BJ (cell line): ENCODE data around the gene GUCD1. TPM values are rescaled to one million over a fixed set of nuclear protein-coding genes. Genes with fewer than 3 reads are reported as not detected.
"Not testable (repeated sequence)": the region's sequence is repeated elsewhere in the genome, so short reads cannot be mapped to it uniquely, and the experiment has no call there.

ENCODE experiments used
- CTCF ChIA-PET: fragments of 350-600 bp; formaldehyde crosslinking; extraction: SDS; loops from one replicate; lab custom pipeline; 2021; ENCODE audit warnings: antibody characterized with exemption, inconsistent platforms; lab: Yijun Ruan, JAX
- POLR2A ChIA-PET: fragments of 300-600 bp; sonication (Branson Sonifier 250); formaldehyde crosslinking; extraction: SDS; loops from one replicate; lab custom pipeline; 2021; ENCODE audit warnings: antibody characterized with exemption; lab: Charles Lee
- DNase-seq: peaks from one replicate; pipeline ENCODE4 v3.0.0-alpha.2; 2011; ENCODE audit warnings: low read depth
- H3K27me3 ChIP-seq: 2 replicates; pipeline ENCODE4 v1.6.0; 2011; ENCODE audit warnings: low read length; ENCODE audit not compliant: control insufficient read depth, insufficient read depth
- H3K36me3 ChIP-seq: 2 replicates; pipeline ENCODE4 v1.5.1; 2011; ENCODE audit warnings: low read length; ENCODE audit not compliant: control insufficient read depth, insufficient read depth
- H3K4me3 ChIP-seq: 2 replicates; pipeline ENCODE4 v1.5.1; 2011; ENCODE audit warnings: low read depth, mild to moderate bottlenecking, control low read depth, low read length
- polyA minus RNA-seq: library from RNA; depleted of rRNA, polyadenylated mRNA; stranded (reverse); fragments of >200 nt; gene quantifications from 2 replicates; pipeline ENCODE4 v1.2.3, GENCODE V29; 2011; rRNA and poly(A)+ RNA removed
- polyA plus RNA-seq: library from polyadenylated mRNA; depleted of rRNA; stranded (reverse); fragments of >200 nt; gene quantifications from 2 replicates; pipeline ENCODE4 v1.2.3, GENCODE V29; 2011; rRNA removed
- TF ChIP-seq, protein P1 (sequence below): IDR thresholded peaks from 2 replicates; pipeline ENCODE4 v1.5.1; 2011; ENCODE audit warnings: low read depth, mild to moderate bottlenecking, control low read depth, inconsistent platforms, low read length, moderate library complexity; ENCODE audit not compliant: insufficient read depth

The GUCD1 gene
- polyA plus RNA-seq (81.1 and 131 TPM in 2 replicates), polyA minus RNA-seq (107 and 186 TPM in 2 replicates)

DNA sequence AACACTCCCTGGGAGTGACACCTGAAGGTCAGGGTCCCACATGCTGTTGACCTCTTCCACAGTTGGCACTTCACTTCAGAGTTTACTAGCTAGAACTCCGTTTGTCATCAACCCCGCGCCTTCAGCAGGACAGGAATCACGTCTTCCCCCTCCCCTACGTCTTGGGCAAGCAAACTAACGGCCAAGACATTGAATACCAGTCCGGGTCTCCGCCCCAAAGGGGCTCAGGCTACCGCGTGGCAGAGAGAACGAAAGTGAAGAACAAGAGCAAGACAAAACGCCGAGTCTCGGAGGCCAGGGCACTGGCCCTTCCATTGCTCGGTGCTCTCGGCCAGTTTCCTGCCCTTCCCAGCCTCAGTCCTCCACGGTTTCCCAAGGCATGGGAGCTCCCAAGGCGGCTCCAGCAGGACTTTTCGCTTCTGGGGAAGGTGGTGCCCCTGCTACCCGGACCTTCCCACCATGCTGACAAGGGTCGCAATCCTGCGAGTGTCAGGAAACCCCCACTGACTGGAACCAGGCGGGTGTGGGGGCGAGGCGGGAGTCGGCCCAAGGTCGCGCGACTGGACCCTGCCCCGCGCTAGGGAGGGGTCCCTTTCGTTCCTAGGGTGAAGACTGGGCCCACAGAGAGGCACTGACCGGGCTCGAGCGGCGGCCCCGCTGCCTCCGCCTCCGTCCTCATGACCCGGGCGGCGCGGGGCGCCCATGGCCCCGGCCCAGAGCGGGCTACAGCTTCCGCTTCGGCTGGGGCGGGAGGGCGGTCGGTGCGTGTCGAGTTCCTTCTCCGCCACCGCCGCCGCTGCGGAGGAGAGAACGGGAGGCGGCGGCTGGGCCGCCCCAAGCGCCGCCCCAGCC is at the start of gene GUCD1:
Gene GUCD1, minus strand, starts transcription at position 826 of the 852 bp plus-strand sequence. Its CDS starts 147 bp downstream, at position 679.
- ChIA-PET POLR2A (no interaction called here), CTCF (interaction anchor here (0.8 kb wide), 1 partner anchor 19 kb away, joined by 3 read pairs; no protein-coding TSS in a partner anchor)

DNA sequence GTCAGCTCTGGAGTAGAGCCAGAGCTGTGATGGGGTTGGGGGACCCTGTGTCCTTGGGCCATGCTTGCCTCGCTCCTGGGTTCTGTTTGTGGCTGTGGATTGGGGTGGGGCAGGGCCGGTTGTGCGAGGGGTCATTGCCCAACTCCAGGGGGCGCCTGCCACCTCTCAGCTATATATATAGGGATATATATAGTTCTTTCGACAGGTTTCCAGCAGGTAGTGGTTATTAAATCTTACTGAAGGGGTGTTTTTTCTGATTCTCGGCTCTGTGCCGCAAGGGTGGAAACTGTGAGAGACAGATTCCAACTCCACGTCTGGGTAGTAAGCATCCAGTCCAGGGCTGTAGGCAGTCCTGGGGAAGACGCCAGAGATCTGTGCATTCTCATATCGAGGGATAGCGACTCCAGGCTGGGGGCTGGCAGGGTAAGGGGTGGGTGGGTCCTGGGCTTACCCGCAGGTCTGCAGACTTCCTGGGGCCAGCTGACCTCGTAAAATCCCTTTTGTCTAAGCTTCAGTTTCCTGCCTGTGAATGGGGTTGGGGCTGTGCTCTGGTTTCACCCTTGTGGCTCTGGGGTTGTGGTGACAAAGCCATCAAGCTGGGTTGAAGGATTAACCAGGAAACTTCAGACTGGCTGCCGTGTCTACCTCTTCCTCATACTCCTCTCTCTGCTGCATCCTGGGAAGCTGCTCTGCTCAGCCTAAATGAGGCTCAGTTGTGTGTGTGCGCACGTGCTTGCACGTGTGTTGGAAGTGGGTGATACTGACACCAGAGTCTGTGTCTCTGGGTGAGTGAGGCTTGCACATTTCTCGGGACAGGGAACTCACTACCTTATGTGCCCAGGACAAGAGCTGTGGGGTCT is 49.1 kb upstream of the GUCD1 start:
- POLR2A ChIA-PET: not testable (repeated sequence)

More for the DNA sequence above, at the start of gene GUCD1:
- Histone ChIP-seq H3K4me3 (peak within 1 kb of the TSS; percentile 92), H3K27me3 (no peaks in the 10 kb centered on the region), H3K36me3 (peaks cover 9% of the 10 kb centered on the region)
- DNase-seq: no peak
- TF ChIP-seq, protein P1, sequence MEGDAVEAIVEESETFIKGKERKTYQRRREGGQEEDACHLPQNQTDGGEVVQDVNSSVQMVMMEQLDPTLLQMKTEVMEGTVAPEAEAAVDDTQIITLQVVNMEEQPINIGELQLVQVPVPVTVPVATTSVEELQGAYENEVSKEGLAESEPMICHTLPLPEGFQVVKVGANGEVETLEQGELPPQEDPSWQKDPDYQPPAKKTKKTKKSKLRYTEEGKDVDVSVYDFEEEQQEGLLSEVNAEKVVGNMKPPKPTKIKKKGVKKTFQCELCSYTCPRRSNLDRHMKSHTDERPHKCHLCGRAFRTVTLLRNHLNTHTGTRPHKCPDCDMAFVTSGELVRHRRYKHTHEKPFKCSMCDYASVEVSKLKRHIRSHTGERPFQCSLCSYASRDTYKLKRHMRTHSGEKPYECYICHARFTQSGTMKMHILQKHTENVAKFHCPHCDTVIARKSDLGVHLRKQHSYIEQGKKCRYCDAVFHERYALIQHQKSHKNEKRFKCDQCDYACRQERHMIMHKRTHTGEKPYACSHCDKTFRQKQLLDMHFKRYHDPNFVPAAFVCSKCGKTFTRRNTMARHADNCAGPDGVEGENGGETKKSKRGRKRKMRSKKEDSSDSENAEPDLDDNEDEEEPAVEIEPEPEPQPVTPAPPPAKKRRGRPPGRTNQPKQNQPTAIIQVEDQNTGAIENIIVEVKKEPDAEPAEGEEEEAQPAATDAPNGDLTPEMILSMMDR: no peak

DNA sequence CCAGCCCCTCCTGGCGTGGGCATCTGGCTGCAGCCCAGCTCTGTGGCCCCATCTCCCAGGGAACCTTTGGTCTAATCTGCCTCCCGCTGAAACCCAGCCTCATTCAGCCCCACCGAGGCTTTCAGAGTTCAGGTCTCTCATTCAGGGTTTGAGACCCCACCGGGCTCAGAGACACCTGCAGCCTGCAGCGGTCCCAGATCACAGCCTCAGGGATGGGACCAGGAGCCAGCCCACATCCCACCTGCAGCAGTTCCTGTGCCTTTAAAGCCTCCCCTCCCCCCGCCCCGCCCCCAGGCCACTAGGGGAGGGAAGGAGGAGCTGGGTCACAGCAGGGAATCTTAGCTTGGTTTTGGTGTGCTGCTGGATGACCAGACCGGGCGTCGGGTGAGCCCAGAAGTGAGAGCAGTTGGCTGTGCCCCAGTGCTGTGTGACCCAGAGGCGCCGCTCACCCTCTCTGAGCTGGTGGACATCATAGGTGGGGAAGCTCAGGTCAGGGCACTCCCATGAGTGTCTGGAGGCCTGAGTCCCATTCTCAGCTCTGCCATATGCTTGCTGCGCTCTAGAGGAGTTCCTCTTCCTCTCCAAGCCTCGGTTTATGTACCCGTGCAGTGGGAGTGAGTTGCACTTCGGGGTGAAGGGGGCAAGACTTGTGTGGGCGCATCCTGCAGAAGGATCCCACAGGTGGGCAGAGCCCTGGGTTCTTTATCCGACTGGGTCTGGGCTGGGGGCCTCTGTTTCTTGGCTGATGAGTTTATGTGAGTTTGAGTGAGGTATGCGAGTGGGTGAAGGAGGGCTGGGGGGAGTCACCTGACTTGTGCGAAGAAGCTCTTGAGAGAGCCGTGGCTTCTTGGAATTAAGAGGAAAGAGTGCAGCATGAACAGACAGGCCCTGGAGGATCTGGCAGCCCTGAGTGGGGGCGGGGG is 48.2 kb upstream of the GUCD1 start, which contains the start of gene GGT1:
Gene GGT1, plus strand, starts transcription at position 347 of the 923 bp plus-strand sequence. CDS start 7,889 bp downstream, outside the sequence.
- POLR2A ChIA-PET: interaction anchor here (0.6 kb wide), 1 partner anchor 38 kb away, joined by 9 read pairs; no protein-coding TSS in a partner anchor
- CTCF ChIA-PET, H3K36me3 ChIP-seq, H3K4me3 ChIP-seq, H3K27me3 ChIP-seq, DNase-seq: not testable (repeated sequence)

More for the DNA sequence above, 49.1 kb upstream of the GUCD1 start:
- H3K36me3 ChIP-seq, H3K4me3 ChIP-seq, DNase-seq, H3K27me3 ChIP-seq, CTCF ChIA-PET: not testable (repeated sequence)

DNA sequence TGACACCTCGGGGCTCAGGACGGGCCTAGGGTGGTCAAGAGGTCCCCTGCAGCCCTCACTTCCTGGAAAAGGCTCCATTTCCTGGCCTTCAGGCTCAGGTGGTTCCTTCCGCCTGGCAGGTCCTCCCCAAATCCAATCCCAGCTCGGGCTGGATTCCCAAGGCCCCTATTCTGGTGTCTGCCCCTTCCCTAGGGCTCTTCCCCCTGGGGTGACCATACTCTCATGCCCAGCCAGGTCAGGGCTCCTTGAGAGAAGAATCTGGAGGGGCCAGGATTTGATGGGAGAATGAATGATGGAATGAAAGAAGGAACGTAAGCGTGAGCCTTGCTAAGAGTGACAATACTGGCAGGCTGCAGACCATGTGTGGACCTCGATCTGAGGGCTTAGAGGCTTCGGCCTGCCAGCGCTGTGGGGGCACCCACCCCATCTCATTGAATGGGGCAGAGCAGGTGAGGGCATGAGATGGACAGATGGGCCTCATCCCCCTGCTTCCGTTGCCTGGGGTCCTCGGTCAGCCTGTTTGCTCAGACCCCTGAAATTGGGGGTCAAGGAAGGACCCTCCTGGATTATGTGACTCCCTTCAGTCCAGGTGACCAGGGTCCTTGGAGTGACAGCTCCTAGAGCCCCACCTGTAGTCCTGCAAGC is 47.3 kb upstream of the GUCD1 start:
- CTCF ChIA-PET, H3K4me3 ChIP-seq, H3K36me3 ChIP-seq, POLR2A ChIA-PET, DNase-seq, H3K27me3 ChIP-seq: not testable (repeated sequence)

DNA sequence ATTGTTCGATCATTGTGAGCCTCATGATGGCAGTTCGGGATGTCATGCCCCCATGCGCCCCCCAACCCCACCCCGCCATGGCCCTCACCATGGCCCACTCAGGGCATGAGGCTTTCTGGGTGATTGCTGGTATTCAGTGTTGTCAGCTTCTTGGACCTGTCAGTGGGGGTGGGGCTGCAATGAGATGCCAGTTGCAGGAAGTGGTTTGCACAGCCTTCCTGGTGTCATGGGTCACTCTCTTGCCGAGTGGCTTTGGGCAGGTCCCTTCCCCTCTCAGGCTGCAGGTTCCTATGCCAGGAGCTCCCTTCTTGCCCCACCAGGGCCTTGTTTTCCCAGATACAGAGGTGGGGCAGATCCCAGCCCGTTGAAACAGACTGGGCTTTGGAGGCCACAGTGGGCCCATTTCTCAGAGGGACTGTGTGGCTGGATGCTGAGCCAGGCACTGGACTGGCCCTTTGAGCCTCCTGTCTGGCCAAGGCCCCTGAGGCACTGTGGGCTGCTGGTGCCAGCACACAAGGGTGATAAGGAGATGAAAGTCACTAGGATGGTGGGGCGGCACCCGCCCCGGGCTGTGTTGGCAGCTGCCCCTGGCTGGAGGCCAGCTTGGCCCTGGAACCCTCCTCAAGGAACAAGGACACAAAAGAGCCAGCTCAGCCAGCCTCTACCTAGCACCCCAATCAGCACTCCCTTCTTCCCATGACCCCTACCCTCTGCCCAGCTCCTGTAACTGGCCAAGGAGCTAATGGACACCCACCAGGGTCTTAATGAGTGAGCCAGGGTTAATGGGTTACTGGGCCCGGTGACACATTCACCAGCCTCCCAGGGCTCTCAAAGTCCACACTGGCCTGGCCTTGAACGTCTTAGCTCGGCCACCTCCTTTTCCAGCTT is 46.5 kb upstream of the GUCD1 start:
- ChIA-PET POLR2A (no interaction called here), CTCF (no interaction called here)
- Histone ChIP-seq H3K4me3 (no peak overlapping the region), H3K36me3 (no peaks in the 10 kb centered on the region), H3K27me3 (no peaks in the 10 kb centered on the region)
- TF ChIP-seq, protein P1: no peak
- DNase-seq: no peak

DNA sequence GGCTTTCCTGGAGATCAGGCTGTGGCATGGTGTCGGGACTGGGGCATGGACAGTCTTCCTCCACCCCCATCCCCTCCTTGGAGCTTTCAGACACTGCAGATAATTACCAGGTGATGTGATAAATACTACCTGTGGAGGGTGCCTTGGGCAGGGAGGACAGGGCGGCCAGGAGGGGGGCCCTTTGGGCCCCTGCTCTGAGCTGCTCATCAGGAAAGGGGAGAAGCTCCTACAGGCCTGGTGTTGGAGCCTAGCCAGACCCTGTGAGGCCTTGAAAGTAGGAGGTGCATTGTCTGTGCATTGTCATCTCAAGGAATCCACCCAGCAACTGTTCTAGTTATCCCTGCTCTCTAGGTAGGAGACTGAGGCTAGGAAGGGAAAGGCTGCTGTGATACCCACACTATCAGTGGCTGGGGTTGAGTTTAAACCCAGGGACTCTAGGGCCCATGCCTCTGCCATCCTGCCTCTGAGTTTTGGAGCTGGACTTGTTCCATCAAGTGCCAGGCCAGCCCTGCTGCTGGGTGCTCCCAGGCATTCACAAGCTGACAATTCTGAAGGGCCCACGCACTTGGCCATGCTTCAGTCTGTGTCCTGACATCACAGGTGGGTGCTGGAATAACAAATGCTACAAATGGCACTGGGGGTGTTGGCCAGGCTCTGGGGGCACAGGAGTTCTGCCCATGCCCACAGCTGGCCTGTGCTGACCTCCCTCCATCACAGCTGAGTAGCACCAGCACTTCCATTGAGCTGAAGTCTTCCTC is 45.2 kb upstream of the GUCD1 start:
- POLR2A ChIA-PET, CTCF ChIA-PET, H3K36me3 ChIP-seq, DNase-seq, H3K27me3 ChIP-seq, H3K4me3 ChIP-seq: not testable (repeated sequence)
